ENCODE results near the gene ZC3H18.

ZC3H18 gene

GRCh38 chr16:88651276-88651988 lies 81.2 kb downstream of the ZC3H18 start:
- Histone ChIP-seq H3K27ac (replicated peaks; ENCODE audit: low read length) (peak overlapping the region; percentile 6), H3K4me2 (ENCODE audit: insufficient read depth, low read length, poor library complexity, severe bottlenecking) (peak overlapping the region; percentile 98), H3K4me3 (ENCODE audit: low read length in 2 of 2) (peak overlapping the region; percentile 3 to 47), H4K8ac (ENCODE audit: low read depth, low read length) (no peak overlapping the region), H3K4ac (ENCODE audit: low read length) (no peak overlapping the region), H3K23ac (ENCODE audit: low read depth, low read length, poor library complexity) (peak overlapping the region; percentile 99), H2BK12ac (ENCODE audit: low read length) (peak overlapping the region; percentile 30), H3K4me1 (ENCODE audit: control insufficient read depth in 2 of 2, insufficient read depth in 1 of 2, low read depth in 1 of 2, low read length in 2 of 2) (peaks cover 14 to 17% of the 10 kb centered on the region in 2 donors), H3K9ac (ENCODE audit: low read depth, low read length, poor library complexity) (peak overlapping the region; percentile 21), H4K91ac (ENCODE audit: low read depth, low read length, poor library complexity) (no peak overlapping the region), H2BK5ac (ENCODE audit: low read length) (no peak overlapping the region), H3K9me3 (replicated peaks in 1 of 2; ENCODE audit: control insufficient read depth in 2 of 2, insufficient read depth in 1 of 2, low read depth in 1 of 2, low read length in 2 of 2) (no peaks in the 10 kb centered on the region), H2AK5ac (ENCODE audit: low read depth, low read length) (peak overlapping the region; percentile 81), H3K27me3 (ENCODE audit: control insufficient read depth in 3 of 3, insufficient read depth in 3 of 3, low read depth in 1 of 3, low read length in 3 of 3) (no peaks in the 10 kb centered on the region), H2BK120ac (ENCODE audit: low read depth, low read length) (no peak overlapping the region), H3K18ac (ENCODE audit: low read length) (peak overlapping the region; percentile 83), H3K14ac (ENCODE audit: low read length) (no peak overlapping the region), H3K36me3 (replicated peaks in 1 of 2; ENCODE audit: control insufficient read depth in 2 of 2, insufficient read depth in 2 of 2, low read length in 2 of 2) (peaks cover 31 to 55% of the 10 kb centered on the region in 2 donors), H3K79me1 (ENCODE audit: low read depth, low read length) (peaks cover 16% of the 10 kb centered on the region), H2AFZ (ENCODE audit: low read length) (no peak overlapping the region), H2BK15ac (ENCODE audit: low read length) (peak overlapping the region; percentile 26)
- DNase-seq (ENCODE audit: low spot score), result no peak
- WGBS, 2 donors (ENCODE audit: extremely low coverage in 2 of 2, insufficient read length in 2 of 2, insufficient replicate concordance in 1 of 2), result no CpG with 5 or more reads among the region's 24 CpGs

- Histone ChIP-seq H3K4me3 (ENCODE audit: low read length in 2 of 2) (peak overlapping the region in 1 of 2 donors; percentile 3), H3K23ac (ENCODE audit: low read depth, low read length, poor library complexity) (peak overlapping the region; percentile 55), H3K4ac (ENCODE audit: low read length) (no peak overlapping the region), H3K79me1 (ENCODE audit: low read depth, low read length) (peaks cover 17% of the 10 kb centered on the region), H3K27me3 (ENCODE audit: control insufficient read depth in 3 of 3, insufficient read depth in 3 of 3, low read depth in 1 of 3, low read length in 3 of 3) (no peaks in the 10 kb centered on the region), H3K18ac (ENCODE audit: low read length) (no peak overlapping the region), H3K4me1 (ENCODE audit: control insufficient read depth in 2 of 2, insufficient read depth in 1 of 2, low read depth in 1 of 2, low read length in 2 of 2) (peaks cover 14 to 17% of the 10 kb centered on the region in 2 donors), H3K14ac (ENCODE audit: low read length) (no peak overlapping the region), H3K9ac (ENCODE audit: low read depth, low read length, poor library complexity) (no peak overlapping the region), H2BK120ac (ENCODE audit: low read depth, low read length) (no peak overlapping the region), H2BK5ac (ENCODE audit: low read length) (peak overlapping the region; percentile 75), H2AK5ac (ENCODE audit: low read depth, low read length) (no peak overlapping the region), H2BK15ac (ENCODE audit: low read length) (no peak overlapping the region), H3K4me2 (ENCODE audit: insufficient read depth, low read length, poor library complexity, severe bottlenecking) (no peak overlapping the region), H3K36me3 (replicated peaks in 1 of 2; ENCODE audit: control insufficient read depth in 2 of 2, insufficient read depth in 2 of 2, low read length in 2 of 2) (peaks cover 36 to 62% of the 10 kb centered on the region in 2 donors), H4K91ac (ENCODE audit: low read depth, low read length, poor library complexity) (no peak overlapping the region), H3K9me3 (replicated peaks in 1 of 2; ENCODE audit: control insufficient read depth in 2 of 2, insufficient read depth in 1 of 2, low read depth in 1 of 2, low read length in 2 of 2) (no peaks in the 10 kb centered on the region), H2AFZ (ENCODE audit: low read length) (no peak overlapping the region), H3K27ac (replicated peaks; ENCODE audit: low read length) (no peak overlapping the region), H4K8ac (ENCODE audit: low read depth, low read length) (no peak overlapping the region), H2BK12ac (ENCODE audit: low read length) (no peak overlapping the region)
- WGBS, 2 donors (ENCODE audit: extremely low coverage in 2 of 2, insufficient read length in 2 of 2, insufficient replicate concordance in 1 of 2), result no CpG with 5 or more reads among the region's 29 CpGs
- DNase-seq (ENCODE audit: low spot score), result no peak
Measured at GRCh38 chr16:88651989-88652761, 82.0 kb downstream of the ZC3H18 start.

- Histone ChIP-seq H3K27me3 (ENCODE audit: control insufficient read depth in 3 of 3, insufficient read depth in 3 of 3, low read depth in 1 of 3, low read length in 3 of 3) (no peaks in the 10 kb centered on the region), H3K9me3 (replicated peaks in 1 of 2; ENCODE audit: control insufficient read depth in 2 of 2, insufficient read depth in 1 of 2, low read depth in 1 of 2, low read length in 2 of 2) (no peaks in the 10 kb centered on the region), H4K8ac (ENCODE audit: low read depth, low read length) (no peak overlapping the region), H3K4ac (ENCODE audit: low read length) (no peak overlapping the region), H2BK15ac (ENCODE audit: low read length) (no peak overlapping the region), H4K91ac (ENCODE audit: low read depth, low read length, poor library complexity) (no peak overlapping the region), H3K79me1 (ENCODE audit: low read depth, low read length) (peaks cover 21% of the 10 kb centered on the region), H2BK12ac (ENCODE audit: low read length) (no peak overlapping the region), H3K23ac (ENCODE audit: low read depth, low read length, poor library complexity) (peak overlapping the region; percentile 55), H3K18ac (ENCODE audit: low read length) (no peak overlapping the region), H3K4me2 (ENCODE audit: insufficient read depth, low read length, poor library complexity, severe bottlenecking) (no peak overlapping the region), H3K4me1 (ENCODE audit: control insufficient read depth in 2 of 2, insufficient read depth in 1 of 2, low read depth in 1 of 2, low read length in 2 of 2) (peaks cover 14 to 17% of the 10 kb centered on the region in 2 donors), H2AFZ (ENCODE audit: low read length) (no peak overlapping the region), H3K9ac (ENCODE audit: low read depth, low read length, poor library complexity) (no peak overlapping the region), H3K14ac (ENCODE audit: low read length) (no peak overlapping the region), H2BK120ac (ENCODE audit: low read depth, low read length) (no peak overlapping the region), H3K4me3 (ENCODE audit: low read length in 2 of 2) (no peak overlapping the region), H2AK5ac (ENCODE audit: low read depth, low read length) (no peak overlapping the region), H3K36me3 (replicated peaks in 1 of 2; ENCODE audit: control insufficient read depth in 2 of 2, insufficient read depth in 2 of 2, low read length in 2 of 2) (peaks cover 37 to 68% of the 10 kb centered on the region in 2 donors), H2BK5ac (ENCODE audit: low read length) (no peak overlapping the region), H3K27ac (replicated peaks; ENCODE audit: low read length) (no peak overlapping the region)
- no CpG with 5 or more reads among the region's 8 CpGs for WGBS, 2 donors (ENCODE audit: extremely low coverage in 2 of 2, insufficient read length in 2 of 2, insufficient replicate concordance in 1 of 2)
- no peak for DNase-seq (ENCODE audit: low spot score)
Measured at GRCh38 chr16:88652762-88653063, 82.5 kb downstream of the ZC3H18 start.

GRCh38 chr16:88653101-88653500 lies 82.9 kb downstream of the ZC3H18 start:
- Histone ChIP-seq H2BK5ac (ENCODE audit: low read length) (no peak overlapping the region), H2BK12ac (ENCODE audit: low read length) (no peak overlapping the region), H3K9me3 (replicated peaks in 1 of 2; ENCODE audit: control insufficient read depth in 2 of 2, insufficient read depth in 1 of 2, low read depth in 1 of 2, low read length in 2 of 2) (no peaks in the 10 kb centered on the region), H3K14ac (ENCODE audit: low read length) (no peak overlapping the region), H3K27ac (replicated peaks; ENCODE audit: low read length) (no peak overlapping the region), H3K36me3 (replicated peaks in 1 of 2; ENCODE audit: control insufficient read depth in 2 of 2, insufficient read depth in 2 of 2, low read length in 2 of 2) (peaks cover 40 to 71% of the 10 kb centered on the region in 2 donors), H4K8ac (ENCODE audit: low read depth, low read length) (no peak overlapping the region), H3K27me3 (ENCODE audit: control insufficient read depth in 3 of 3, insufficient read depth in 3 of 3, low read depth in 1 of 3, low read length in 3 of 3) (no peaks in the 10 kb centered on the region), H3K9ac (ENCODE audit: low read depth, low read length, poor library complexity) (no peak overlapping the region), H3K4ac (ENCODE audit: low read length) (no peak overlapping the region), H2AK5ac (ENCODE audit: low read depth, low read length) (no peak overlapping the region), H2BK120ac (ENCODE audit: low read depth, low read length) (no peak overlapping the region), H2AFZ (ENCODE audit: low read length) (no peak overlapping the region), H4K91ac (ENCODE audit: low read depth, low read length, poor library complexity) (no peak overlapping the region), H3K79me1 (ENCODE audit: low read depth, low read length) (peaks cover 22% of the 10 kb centered on the region), H2BK15ac (ENCODE audit: low read length) (no peak overlapping the region), H3K4me2 (ENCODE audit: insufficient read depth, low read length, poor library complexity, severe bottlenecking) (no peak overlapping the region), H3K23ac (ENCODE audit: low read depth, low read length, poor library complexity) (no peak overlapping the region), H3K4me1 (ENCODE audit: control insufficient read depth in 2 of 2, insufficient read depth in 1 of 2, low read depth in 1 of 2, low read length in 2 of 2) (peaks cover 14 to 17% of the 10 kb centered on the region in 2 donors), H3K4me3 (ENCODE audit: low read length in 2 of 2) (no peak overlapping the region), H3K18ac (ENCODE audit: low read length) (no peak overlapping the region)
- WGBS, 2 donors (ENCODE audit: extremely low coverage in 2 of 2, insufficient read length in 2 of 2, insufficient replicate concordance in 1 of 2), result no CpG with 5 or more reads among the region's 13 CpGs
- DNase-seq (ENCODE audit: low spot score), result no peak

Data from neuronal stem cell (in vitro differentiated cells).